Measurements from ENCODE around the gene UBP1.

DNA sequence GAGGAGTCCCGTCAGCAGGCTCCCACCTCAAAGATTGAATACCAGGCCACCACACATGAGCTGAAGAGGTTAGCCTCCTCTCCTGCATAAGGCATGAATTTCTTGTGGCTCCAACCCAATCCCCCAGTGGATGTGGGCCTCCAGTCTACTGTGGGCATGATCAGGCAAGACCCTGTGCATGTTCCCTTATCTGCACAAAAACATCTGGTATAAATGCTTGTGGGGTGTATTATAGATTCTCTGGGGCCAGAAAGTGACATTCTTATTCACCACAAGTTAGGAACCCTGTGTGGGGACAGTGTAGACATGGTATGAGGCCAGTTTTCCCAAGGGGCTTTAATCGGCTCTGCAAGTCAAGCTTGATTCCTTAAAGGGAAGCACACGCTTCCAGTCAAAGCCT lies 18.2 kb upstream of the UBP1 start:
- TF ChIP-seq EZH2 (IDR thresholded peaks at IDR 0.05) (no peak), POLR2AphosphoS5 (IDR thresholded peaks at IDR 0.05; ENCODE audit: borderline replicate concordance, low read depth, low read length) (no peak), FOXP2 (optimal IDR thresholded peaks at IDR 0.05; ENCODE audit: control extremely low read depth, extremely low read length, insufficient read depth) (no peak)

Data from SK-N-MC (cell line).